Measurements from ENCODE around the gene UBR4.

DNA sequence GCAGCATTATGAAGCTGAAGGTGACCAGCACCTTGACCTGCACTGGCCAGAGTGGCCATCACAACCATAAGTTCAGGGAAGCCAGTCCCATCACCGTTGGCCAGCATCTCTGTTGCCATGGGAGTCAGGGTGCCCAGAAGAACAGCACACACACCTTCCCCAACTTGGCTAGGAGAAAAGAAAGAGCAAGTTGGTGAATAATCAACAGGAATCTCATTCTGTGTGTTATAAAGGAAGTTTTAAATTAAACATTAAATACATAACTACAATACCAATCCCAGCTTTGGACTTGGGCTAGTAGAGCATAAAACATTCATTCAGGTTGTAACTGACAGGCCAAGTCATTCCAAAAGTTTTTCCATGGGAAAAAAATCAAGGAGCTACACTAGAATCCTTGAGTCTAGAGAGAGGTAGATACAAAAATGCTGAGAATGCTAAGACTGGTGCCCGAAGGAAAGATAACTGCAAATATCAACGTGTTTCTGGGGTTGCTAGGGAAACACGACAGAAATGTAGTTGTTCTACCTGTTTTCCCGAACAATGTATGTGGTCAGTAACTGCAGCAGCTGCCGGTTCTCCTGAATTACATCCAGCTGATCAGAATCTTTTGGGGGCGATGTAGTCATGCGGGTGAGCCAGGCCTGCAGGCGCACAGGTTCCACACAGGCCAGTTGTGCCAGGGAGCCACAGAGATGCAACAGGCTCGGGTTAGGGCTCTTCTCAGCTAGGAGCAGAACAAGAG, 45.6 kb downstream of the UBR4 start:
- TF ChIP-seq, protein P1, sequence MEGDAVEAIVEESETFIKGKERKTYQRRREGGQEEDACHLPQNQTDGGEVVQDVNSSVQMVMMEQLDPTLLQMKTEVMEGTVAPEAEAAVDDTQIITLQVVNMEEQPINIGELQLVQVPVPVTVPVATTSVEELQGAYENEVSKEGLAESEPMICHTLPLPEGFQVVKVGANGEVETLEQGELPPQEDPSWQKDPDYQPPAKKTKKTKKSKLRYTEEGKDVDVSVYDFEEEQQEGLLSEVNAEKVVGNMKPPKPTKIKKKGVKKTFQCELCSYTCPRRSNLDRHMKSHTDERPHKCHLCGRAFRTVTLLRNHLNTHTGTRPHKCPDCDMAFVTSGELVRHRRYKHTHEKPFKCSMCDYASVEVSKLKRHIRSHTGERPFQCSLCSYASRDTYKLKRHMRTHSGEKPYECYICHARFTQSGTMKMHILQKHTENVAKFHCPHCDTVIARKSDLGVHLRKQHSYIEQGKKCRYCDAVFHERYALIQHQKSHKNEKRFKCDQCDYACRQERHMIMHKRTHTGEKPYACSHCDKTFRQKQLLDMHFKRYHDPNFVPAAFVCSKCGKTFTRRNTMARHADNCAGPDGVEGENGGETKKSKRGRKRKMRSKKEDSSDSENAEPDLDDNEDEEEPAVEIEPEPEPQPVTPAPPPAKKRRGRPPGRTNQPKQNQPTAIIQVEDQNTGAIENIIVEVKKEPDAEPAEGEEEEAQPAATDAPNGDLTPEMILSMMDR (IDR thresholded peaks at IDR 0.05) = no peak
- TF ChIP-seq POLR2A (IDR thresholded peaks at IDR 0.05) = no peak
